T1000 (cell line): ENCODE data around the gene SMC2.

Source experiments
- DNase-seq: peaks from one replicate; lab custom pipeline; 2025; ENCODE audit warnings: mixed read lengths; lab: John Stamatoyannopoulos, UW

SMC2 gene

DNA sequence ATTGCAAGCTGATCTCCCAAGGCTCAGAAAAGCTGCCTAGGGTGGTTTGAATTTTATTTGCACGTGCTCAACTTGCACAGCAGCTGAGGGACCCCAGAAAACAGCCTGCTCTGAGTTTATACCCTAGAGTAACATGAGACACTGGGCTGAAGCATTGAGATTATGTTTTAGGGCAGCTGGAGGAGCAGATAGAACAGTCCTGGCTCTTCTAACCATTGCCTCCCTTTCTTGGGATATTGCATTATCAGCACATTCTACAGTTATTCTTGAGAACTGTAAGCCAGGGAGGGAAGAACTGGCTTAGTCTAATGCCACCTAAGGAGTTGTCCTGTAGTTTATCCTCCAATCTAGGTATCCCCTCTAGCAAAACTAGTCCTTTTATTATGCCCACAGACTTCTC, 10.3 kb downstream of the SMC2 start:
- DNase-seq, result no peak

DNA sequence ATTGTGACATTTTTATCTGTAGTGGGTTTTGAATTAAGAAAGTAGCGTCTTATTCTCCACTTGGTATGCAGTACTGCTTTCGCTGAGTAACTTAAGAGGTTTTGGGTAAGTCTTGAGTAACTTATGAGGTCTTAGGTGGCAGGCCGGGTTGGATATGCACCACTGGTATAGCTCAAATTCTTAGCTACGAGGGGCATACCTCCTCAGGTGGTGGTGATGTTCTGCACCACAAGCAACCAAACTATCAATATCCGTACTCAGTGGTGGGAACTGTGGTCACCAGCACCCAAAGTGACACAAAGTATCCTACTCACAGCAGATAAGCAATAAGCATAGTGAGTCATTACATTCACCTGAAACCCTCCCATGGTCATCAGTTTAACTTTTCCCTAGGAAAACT, 13.7 kb downstream of the SMC2 start:
- DNase-seq, result no peak

DNA sequence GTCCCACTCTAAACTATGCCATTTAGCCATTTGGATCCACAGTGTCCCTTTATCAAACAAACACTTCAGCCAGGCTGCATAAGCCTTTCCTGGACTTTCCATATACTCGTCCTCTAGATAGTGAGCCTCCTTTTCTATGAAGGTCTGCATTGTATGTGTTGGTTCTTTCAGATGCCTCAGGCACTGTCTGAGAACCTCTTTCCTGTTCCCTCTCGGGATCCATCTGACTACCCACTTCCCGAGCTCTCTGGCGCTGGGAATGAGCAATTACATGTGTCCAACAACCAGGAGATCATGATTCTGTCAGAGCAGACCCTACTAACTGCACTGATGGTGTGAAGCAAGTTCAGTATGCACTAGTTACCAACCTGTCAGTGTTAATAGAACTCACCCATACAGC, 14.2 kb downstream of the SMC2 start:
- DNase-seq, result no peak

DNA sequence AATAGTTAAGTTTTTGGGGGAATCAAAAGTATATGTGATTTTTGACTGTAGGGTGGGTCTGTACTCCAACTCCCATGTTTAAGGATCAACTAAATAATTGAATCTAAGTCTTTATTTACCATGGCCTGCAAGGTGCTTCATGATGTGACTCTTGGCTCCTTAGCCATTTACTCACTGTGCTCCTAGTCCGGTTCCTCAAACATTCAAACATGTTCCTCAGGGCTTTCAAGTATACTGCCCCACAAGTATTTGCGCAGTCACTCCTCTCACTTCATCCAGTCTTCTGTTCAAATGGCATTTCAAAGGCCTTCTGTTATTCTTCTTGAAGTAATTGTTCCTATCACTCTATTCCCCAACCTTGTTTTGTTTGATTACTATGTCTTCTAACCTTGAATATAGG, 16.4 kb downstream of the SMC2 start:
- DNase-seq, result no peak

DNA sequence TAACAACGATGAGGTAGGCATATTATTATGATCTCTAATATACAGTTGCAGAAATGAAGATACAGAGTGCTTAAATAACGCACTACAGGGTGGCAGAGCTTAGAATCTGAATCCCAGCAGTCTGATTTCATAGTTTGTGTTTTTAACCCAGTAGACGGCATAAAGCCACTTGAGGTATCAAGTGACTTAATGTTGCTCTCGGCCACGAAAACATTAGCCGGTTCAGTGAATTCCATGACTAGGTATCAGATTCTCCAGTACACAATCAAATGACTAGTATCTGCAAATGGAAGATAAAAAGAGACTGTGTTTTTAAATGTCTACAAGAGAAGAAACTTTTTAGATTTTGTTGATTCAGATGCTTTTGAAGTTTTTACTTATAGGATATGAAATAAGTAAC, 24.8 kb downstream of the SMC2 start:
- DNase-seq, result no peak

- no peak for DNase-seq
Measured at GRCh38 chr9:104121022-104121421, 26.9 kb downstream of the SMC2 start.

GRCh38 chr9:104138243-104138868, 44.2 kb downstream of the SMC2 start:
- DNase-seq, result no peak

DNA sequence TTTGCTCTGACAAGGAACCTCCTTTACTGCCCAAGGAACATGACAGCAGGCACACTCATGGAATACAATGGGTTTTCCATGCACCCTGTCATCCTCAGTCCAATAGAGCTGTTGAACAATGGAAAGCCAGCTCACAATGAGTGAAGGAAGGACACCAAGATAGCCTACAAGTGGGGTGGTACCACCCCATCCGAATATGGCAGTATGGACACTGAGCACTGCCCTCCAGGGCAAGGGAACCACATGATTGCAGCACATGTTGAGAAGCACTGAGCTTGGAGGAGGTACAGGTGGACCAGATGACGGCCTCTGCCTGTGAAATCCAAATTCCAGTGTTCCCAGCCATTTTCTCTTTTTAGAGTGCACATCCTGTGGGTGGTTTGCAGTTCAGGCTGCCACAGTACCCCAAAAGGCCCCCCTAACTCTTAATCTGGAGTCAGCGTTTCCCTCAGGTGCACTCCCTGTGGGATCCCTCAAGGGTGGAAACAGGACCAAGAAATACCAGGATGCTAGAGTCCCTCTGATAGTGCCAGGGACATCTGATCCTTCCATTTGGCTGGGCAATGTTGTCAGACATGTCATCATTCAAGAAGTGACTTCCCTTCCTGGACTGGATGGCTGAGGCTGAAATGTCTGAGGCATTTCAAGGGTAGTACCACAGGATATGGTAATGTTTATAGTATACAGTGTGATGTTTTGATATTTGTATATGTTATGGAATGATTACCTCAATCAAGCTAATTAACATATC, 48.9 kb downstream of the SMC2 start:
- no peak for DNase-seq

- no peak for DNase-seq
Measured at GRCh38 chr9:104143550-104143910, 49.4 kb downstream of the SMC2 start.

- no peak for DNase-seq
Measured at GRCh38 chr9:104144336-104144735, 50.2 kb downstream of the SMC2 start.

DNA sequence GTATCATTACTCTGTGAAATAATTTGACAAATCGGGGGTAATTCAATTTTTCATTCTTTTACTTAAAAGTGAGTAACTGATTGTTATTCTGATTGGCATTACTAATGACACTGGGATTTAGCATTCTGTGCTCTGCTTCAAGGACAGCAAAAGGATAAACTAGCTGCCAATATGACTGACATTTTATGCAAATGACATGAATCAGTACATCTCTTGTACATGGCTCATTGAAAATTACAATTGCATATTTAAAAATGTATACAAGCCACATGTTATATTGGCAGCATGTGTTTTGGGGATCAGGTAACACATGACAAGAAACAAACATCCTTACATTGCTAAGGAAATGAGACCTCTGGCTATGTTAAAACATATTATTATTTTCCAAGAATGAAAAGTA, 79.0 kb downstream of the SMC2 start:
- no peak for DNase-seq

DNA sequence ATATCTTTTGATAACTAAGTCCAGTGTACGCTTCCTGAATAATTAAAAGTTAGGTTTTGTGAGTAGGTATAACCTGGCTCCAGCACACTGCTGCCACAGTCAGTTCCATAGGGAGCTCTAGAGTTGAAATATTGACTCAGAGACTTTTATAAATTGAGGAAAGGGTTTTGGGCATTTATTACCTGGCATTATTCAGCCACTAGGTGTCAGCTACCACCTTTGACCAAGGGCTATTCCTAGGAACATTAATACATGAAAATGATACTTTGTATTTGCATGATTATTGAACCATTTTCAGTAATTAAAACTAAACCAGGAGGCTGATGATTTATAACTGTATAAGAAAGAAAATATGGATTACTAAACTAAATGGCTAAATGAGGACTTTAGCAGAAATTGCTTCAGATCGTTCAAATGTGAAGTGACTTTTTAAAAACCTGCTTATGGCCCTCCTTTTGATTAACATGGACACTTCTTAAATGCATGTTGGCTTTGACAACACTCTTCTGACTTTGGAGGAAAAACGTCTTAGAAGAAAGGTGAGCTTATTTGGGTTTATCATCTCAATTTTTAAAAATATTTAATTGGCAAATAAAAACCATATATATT, 83.0 kb downstream of the SMC2 start:
- no peak for DNase-seq

GRCh38 chr9:104177676-104178075, 83.6 kb downstream of the SMC2 start:
- no peak for DNase-seq
